ENCODE measurements around the gene ZNF740.

ZNF740 gene

DNA sequence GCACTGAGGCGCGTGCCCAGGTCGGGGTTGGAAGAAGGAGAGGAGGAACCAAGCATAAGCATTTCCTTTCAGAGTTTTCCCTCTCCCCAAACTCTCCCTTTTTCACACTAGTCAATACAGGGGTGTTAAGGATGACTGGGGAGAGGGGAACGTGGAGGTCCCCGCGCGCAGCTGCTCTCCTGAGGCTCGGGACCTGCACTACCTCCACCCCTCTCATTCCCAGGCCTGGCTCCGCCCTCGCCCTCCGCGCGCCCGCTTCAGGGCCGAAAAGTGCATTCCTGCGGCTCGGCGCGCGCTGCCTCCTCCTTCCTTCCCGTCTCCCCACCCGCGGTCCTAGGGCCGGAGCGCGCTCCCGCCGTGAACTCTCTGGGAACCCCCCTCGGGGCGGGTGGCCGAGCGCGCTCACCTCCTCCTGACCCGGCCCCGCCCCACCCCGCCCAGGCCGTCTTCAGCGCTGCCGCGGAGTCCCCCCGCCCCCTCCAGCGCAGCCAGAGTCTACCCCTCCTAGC is 40.2 kb downstream of the ZNF740 start:
- DNase-seq = peak; percentile 99
- in situ Hi-C loops (cut with HindIII; ENCODE audit: low pct_ligation_motif_present, low pct_unique_long_range_greater_than_20kb, low sequenced_read_pairs) = no loop called here

DNA sequence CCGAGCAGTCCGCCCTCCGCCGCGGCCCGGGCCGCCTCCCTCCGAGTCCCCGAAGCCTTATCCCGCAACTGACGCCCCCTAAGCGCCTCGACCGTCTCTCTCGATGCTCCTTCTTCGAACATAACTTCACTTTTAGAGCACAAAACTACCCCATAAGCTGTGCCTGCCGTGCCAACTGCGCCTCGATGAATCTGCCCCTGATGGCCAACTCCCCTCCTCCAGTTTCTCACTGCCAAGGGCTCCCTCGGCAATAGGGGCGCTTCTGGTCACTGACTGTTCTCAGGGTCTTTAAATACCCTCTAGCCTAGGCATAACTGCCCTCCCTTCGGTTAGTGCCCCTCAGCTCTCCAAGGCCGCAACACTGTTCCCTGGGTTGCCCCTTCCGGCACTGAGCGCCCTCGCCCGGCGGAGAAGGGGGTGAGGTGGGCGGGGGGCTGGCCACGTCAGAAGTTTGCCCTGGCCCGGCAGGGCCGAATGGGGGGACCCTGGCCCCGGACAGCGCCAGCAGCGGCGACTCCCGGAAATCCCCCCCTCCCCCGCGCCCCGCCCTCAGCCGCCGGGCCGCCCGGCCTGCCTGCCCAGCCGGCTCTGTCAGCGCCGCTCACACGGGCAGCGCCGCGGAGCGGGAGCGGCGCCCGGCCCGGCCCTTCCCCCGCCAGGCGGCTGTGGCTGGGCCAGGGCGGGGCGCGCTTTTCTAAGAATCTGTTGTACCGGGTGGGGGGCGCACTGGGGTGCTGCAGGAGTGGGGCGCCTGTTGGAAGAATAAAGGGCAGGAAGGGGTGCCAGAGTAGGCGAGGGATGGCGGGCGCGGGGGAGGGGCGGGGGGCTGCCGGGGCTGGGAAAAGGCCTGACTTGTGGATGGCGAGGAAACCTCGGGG is 40.9 kb downstream of the ZNF740 start:
- peak; percentile 86 for DNase-seq

DNA sequence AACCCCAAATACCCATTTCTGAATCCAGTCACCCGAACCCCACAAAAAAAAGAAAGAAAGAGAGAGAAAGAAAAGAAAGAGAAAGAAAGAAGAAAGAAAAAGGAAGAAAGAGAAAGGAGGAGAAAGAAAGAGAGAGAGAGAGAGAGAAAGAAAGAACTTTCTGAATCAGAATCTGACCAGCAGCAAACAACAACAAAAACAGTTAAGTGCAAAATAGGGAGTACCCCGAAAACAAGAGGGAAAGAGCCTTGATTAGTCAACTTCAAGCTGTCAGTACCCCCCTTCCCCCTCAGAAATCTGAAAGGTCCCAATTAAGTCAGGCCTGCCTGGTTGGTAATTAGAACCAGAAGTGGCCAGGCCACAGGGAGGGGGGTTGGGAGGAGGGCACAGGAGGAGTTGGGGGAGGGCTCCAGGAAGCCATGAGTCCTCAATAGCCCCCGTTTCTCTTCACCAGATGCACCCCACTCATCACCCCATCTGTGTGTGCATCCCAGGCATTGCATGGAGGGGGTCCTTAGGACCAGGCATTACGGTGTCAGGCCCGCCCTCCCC is 41.7 kb downstream of the ZNF740 start:
- no peak for DNase-seq
- in situ Hi-C loops (cut with HindIII; ENCODE audit: low pct_ligation_motif_present, low pct_unique_long_range_greater_than_20kb, low sequenced_read_pairs) = no loop called here

More for the DNA sequence above, 40.9 kb downstream of the ZNF740 start:
- in situ Hi-C loops (cut with HindIII; ENCODE audit: low pct_ligation_motif_present, low pct_unique_long_range_greater_than_20kb, low sequenced_read_pairs) = no loop called here

DNA sequence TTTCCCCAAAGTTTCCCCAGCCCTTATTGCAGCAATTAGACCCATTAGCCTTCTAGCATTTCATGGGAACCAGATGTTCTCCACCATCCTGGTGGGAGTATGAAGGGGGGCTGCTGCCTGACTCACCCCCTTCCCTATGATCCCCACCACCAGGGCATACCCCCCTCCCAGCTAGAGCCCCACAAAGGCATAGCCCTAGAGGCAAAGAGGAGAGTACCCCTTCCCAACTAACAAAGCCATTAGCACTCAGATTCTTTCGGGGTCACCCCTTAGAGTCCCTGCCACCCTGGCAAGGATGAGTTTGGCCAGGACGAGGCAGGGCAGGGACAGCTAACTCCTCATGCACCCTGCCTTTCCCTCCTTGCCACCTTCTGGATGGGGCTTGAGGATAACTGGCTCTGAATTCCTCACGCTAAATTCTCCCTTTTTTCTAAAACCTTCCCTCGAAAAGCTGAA is 42.3 kb downstream of the ZNF740 start:
- no peak for DNase-seq
- in situ Hi-C loops (cut with HindIII; ENCODE audit: low pct_ligation_motif_present, low pct_unique_long_range_greater_than_20kb, low sequenced_read_pairs) = no loop called here

DNA sequence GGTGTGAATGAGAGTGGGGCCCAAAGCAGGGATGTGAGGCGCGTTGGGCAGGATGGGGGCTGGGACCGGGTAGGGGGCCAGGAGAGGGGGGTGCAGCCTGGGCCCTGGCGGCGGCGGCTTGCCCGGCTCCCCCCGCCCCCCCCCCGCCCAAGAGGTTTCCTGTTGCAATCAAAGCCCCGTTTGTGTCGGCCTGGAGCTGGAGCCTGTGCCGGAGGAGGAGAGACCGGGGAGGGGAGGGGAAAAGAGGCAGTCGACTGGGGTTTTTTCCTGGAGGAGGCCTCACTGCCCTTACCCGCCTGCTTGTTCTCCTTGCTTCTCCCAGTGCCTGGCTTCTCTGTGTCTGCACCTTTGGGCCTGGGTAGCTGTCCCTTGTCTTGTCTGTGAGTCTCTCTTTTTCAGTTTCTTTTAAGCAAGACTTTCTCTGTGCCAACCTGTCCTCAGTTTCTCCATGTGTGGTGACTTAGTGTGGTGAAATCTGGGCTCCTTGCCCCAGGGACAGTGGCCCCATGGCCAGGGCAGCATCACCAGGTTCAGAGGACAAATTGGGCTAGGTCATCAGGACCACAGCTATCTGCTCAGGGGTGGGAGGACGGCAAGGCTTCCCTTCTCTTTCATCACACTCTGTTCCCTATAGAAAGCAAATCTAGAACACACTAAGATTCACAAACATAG is 43.0 kb downstream of the ZNF740 start:
- in situ Hi-C loops (cut with HindIII; ENCODE audit: low pct_ligation_motif_present, low pct_unique_long_range_greater_than_20kb, low sequenced_read_pairs) = no loop called here

DNA sequence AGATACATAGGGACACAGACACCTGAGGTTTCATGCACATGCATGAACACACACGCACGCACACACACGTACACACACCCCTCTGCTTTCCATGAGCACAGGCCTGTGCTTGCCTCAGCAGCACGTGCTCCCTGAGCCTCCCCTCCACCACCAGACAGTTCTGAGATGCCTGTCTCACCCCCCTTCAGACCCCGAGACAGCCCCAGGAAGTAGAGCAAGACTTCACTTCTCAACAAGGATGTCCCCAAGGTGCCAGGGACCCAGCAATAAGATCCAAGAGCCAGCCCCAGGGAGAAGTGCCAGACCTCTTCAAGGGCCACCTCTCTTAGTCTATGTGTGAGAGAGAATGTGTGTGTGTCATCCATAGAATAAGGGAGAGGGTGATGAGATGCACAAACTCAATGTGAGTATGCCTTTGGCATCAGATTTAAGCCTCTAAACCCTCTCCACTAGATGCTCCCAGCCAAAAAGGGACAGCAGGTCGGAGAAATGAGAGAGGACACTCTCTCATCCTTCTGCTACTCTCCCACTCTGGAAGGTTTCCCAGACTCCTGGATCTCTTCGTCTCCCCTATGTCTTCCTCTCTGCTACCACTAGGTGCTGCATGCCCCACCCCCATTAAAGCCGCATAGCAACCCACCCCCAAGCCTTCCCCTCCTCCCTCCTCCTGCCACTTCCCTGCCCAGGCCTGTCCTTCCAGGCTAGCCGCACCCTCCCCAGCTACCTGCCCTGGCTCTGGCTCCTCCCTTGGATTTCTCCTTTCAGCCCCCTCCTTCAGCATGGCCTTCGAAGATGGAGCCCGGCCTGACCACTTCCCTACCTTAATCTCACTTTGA is 43.8 kb downstream of the ZNF740 start:
- in situ Hi-C loops (cut with HindIII; ENCODE audit: low pct_ligation_motif_present, low pct_unique_long_range_greater_than_20kb, low sequenced_read_pairs) = no loop called here
- peak; percentile 33 for DNase-seq

More for the DNA sequence above, 43.0 kb downstream of the ZNF740 start:
- DNase-seq = no peak

DNA sequence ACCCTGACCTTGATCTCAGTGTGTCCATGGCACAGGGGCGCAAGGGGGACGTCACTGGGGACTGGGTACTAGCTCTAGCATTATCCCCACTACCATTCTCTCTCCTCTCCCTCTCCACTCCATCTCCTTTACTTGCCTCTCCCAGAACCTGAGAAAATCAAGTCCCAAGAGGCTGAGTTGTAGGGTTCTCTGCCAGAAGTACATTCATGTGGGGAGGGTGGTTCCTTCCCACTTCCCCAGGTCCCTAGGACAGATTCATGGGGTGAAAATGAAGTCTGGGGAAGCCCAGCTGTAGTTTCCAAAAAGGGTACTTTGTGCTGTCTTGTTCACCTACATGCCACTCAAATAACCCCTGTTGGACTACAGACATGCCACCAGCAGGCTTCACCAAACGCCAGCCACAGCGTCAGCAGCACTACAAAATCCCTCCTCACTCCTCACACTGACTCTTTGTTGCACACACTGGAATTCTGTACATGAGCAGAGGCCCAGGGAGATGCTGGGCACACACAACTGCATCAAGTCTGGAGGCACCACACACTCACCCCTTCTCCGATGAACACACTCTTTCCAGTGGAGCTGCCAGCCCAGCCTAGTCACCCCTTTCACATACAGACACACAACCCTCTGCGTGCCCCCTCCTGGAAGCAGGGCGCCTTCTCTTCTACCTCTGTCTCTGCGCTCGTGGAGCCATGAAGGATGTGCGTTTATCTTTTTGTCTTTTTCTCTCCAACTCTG is 44.5 kb downstream of the ZNF740 start:
- DNase-seq = no peak
- in situ Hi-C loops (cut with HindIII; ENCODE audit: low pct_ligation_motif_present, low pct_unique_long_range_greater_than_20kb, low sequenced_read_pairs) = no loop called here

DNA sequence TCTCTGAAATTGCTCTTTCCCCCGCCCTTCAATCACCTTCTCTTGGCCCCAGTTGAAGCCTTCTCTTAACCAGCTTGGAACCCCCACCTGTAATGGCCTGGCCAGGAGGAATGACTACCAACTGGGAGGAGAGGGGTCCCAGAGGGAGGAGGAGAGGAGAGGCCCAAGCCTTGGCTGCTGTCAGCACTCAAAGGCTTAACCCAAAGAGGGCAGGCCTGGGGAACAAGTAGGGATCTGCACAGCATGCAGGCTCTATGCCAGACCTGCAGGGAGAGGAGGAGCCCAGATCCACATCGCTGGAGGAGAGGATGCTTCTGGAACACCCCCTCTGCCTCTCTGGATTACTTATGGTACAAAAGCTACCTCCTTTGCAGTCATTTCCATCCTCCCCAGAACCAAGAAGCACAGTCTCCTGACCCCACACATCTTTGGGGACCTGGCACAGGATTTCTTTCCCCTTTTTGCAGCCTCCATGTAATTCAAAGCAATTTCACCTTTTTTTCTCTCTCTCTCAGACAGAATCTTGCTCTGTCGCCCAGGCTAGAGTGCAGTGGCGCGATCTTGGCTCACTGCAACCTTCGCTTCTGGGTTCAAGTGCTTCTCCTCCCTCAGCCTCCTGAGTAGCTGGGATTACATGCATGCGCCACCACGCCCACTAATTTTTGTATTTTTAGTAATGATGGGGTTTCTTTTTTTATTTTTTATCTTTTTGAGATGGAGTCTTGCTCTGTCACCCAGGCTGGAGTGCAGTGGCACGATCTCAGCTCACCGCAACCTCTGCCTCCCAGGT is 45.3 kb downstream of the ZNF740 start:
- DNase-seq = no peak
- in situ Hi-C loops (cut with HindIII; ENCODE audit: low pct_ligation_motif_present, low pct_unique_long_range_greater_than_20kb, low sequenced_read_pairs) = no loop called here

DNA sequence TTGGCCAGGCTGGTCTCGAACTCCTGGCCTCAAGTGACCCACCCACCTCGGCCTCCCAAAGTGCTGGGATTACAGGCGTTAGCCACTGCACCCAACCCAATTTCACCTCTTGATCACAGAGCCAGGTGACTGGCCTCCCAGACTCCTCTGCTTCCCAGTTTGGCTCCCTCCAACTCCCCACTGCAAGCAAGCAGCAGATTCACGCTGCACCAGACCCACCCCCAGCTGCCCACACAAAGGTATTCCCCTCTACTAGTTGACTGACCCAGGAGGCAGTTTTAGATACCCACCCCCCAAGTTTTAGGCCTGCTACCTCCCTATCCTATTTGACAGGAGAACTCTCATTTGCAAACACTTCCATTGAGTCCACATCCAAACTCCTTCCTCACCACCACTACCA is 46.3 kb downstream of the ZNF740 start:
- in situ Hi-C loops (cut with HindIII; ENCODE audit: low pct_ligation_motif_present, low pct_unique_long_range_greater_than_20kb, low sequenced_read_pairs) = no loop called here
- DNase-seq = no peak

DNA sequence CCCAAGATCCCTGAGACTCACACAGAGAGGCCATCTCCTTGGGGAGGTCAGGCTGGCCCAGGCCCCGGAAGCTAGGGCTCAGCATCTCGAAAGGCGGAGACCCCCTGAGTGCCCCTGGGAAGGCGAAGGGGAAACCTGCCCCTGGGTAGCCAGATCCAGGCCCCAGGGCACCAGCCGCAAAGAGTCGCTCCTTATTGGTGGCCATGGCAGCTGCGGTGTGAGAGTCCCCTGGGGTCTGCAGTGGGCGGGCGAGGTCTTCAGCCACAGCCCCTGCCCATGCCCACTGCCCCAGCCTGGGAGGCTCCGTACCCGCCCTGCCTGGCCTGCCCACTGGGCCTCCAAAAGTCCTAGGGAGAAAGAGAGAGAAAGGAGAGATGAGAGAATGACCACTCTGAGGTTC is 46.8 kb downstream of the ZNF740 start:
- no peak for DNase-seq
- in situ Hi-C loops (cut with HindIII; ENCODE audit: low pct_ligation_motif_present, low pct_unique_long_range_greater_than_20kb, low sequenced_read_pairs) = no loop called here

DNA sequence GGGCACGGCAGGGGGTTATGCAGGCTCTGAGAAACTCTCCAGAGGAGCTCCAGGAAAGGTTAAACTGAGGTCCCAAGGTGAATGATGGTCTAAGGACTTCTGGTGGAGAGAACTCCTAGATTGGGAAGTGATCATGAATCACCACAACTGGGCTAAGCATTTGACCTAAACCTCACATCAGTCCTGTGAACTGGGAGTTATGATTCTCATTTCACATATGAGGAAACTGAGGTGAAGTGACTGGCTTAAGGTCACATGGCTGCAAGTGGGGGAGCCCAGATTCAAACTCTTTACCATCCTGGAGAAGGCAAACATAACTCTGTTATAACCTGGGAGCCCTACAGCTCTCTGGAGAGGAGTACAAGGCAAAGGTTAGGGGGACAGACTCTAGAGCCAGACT is 47.3 kb downstream of the ZNF740 start:
- no peak for DNase-seq
- in situ Hi-C loops (cut with HindIII; ENCODE audit: low pct_ligation_motif_present, low pct_unique_long_range_greater_than_20kb, low sequenced_read_pairs) = no loop called here

DNA sequence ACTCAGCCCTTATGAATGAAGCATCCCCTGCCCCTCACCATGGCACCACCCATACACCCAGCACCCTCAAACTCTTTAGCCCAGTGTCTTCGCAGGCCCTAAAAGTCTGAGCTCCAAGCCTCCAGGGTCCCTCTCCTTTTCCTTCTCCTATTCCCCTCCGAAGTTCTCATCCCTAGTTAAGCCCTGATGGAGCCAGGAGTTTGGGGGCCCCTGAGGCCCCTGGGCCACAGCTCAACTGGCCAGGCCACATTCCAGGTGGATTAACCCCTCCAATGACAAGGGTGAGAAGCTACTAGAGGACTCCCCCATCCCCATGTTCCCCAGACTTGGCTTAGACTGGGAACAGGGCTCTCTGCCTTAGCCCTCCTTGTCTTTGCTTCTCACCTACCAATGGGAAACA is 48.9 kb downstream of the ZNF740 start:
- no peak for DNase-seq
- in situ Hi-C loops (cut with HindIII; ENCODE audit: low pct_ligation_motif_present, low pct_unique_long_range_greater_than_20kb, low sequenced_read_pairs) = no loop called here

DNA sequence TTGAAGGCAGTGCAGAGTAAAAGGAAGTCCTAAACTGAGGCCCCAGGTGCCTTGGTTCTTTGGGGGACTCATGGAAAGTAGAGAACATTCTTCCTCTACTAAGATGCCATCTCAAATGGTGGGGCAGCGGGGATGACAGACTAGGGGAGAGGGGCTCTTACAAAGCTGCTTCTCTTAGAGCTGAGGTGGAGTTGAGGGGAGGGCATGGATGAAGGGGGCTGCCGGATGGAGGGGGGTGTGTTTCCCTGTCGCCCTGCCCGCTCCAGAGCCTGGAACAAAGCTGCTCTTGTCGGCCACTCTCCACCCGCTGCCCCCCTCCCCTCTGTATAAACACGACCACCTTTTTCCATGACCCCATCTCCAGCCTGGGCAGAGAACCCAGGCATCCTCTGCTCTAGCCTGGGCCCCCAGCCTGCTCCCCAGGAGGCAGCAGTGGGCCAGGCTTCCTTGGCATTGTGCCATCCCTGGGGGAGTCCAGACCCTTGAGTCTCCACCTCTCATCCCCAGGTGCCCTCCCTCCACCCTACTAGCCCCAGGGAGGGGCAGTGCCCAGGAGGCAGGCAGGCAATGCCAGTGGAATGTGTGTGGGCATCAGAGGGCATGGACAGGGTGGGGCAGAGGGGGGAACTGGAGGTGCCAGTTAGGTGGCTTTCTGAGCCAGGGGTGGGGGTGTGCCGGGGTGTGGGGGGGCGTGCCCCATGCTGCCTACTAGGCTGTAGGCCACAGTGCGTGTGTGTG is 49.8 kb downstream of the ZNF740 start:
- in situ Hi-C loops (cut with HindIII; ENCODE audit: low pct_ligation_motif_present, low pct_unique_long_range_greater_than_20kb, low sequenced_read_pairs) = no loop called here

DNA sequence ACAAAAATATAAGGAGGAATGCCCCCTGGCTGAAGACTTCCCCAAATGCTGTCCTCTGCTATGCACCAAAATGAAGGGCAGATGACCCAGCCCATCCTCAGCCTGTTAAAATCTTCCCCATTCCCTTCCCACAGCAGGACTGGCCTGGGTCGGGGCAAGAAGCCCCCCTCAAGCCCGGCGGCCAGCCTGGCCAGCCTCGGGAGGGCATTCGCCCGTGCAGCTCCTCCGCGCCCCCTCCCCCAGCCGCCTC is 51.1 kb downstream of the ZNF740 start:
- in situ Hi-C loops (cut with HindIII; ENCODE audit: low pct_ligation_motif_present, low pct_unique_long_range_greater_than_20kb, low sequenced_read_pairs) = no loop called here
- DNase-seq = no peak

More for the DNA sequence above, 49.8 kb downstream of the ZNF740 start:
- no peak for DNase-seq

DNA sequence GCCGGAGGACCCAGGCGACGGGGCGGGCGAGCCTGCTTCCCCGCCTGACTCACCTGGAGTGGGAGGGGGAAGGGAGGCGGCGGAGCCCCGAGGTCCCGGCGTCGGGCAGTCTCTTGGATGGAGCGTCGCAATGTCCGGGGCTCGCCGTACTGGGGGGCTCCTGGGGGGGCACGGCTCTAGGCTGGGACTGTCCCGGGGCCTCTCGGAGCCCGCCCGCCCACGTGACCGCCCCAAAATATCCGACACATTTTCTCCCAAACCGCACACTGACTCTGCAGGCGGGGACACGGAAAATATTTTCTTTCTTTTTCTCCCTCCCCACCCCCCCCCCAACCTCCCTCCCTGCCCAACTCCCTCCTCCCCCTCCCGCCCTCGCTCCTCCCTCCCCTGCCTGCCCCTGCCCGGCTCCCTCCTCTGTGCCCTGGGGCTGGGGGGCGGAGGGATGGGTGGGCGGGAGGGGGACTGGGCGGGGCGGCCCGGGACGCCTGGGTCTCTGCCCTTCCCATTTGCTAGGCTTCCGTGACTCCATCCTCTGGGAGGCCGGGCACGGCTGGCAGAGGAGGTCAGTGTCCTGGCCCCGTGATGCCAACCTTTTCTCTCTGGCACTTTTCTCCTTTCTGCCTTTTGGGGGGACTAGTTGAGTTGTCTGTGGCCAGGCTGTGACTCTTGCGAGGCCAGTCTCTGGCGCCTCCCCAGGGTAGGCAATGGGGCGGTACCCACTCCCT is 51.6 kb downstream of the ZNF740 start, which contains the start of gene RARG:
Gene RARG (minus strand): TSS at position 289 of the 725 bp plus-strand sequence. CDS start 4,664 bp downstream, outside the sequence.
- in situ Hi-C loops (cut with HindIII; ENCODE audit: low pct_ligation_motif_present, low pct_unique_long_range_greater_than_20kb, low sequenced_read_pairs) = no loop called here
- DNase-seq = peak; percentile 83
